GM23338 (cell line): Measurements from ENCODE around the gene NCBP3. TPM values are rescaled to one million over a fixed set of nuclear protein-coding genes. Genes with fewer than 3 reads are reported as not detected.

Source experiments
- ATAC-seq: fragments of 200-7000 bp; cut with Tn5 transposase; 3 replicates; pipeline ENCODE4 v1.9.1; 2020
- DNase-seq: peaks from one replicate; pipeline ENCODE4 v3.0.0-alpha.2; 2015; ENCODE audit warnings: low spot score
- H2AFZ ChIP-seq: fragments of 200-600 bp; sonication (generic); 2 replicates; pipeline ENCODE4 v1.8.0; 2016; ENCODE audit warnings: antibody characterized with exemption, mild to moderate bottlenecking, moderate library complexity
- H3F3A ChIP-seq: fragments of 200-600 bp; sonication (generic); replicated peaks from 2 replicates; pipeline ENCODE4 v1.8.0; 2017; ENCODE audit warnings: antibody characterized with exemption, mixed run types, low read depth
- H3K27ac ChIP-seq: fragments of 200-600 bp; sonication (generic); 2 replicates; pipeline ENCODE4 v1.6.1; 2016; ENCODE audit warnings: low read depth
- H3K27me3 ChIP-seq: fragments of 200-600 bp; sonication (generic); 2 replicates; pipeline ENCODE4 v1.8.0; 2016; ENCODE audit warnings: mild to moderate bottlenecking, mixed run types, moderate library complexity; ENCODE audit not compliant: insufficient read depth
- H3K36me3 ChIP-seq: fragments of 200-600 bp; sonication (generic); 2 replicates; pipeline ENCODE4 v1.8.0; 2016; ENCODE audit warnings: mild to moderate bottlenecking; ENCODE audit not compliant: insufficient read depth
- H3K4me1 ChIP-seq: fragments of 200-600 bp; sonication (generic); 2 replicates; pipeline ENCODE4 v1.8.0; 2016; ENCODE audit warnings: mild to moderate bottlenecking, moderate library complexity; ENCODE audit not compliant: insufficient read depth
- H3K4me2 ChIP-seq: fragments of 200-600 bp; sonication (generic); 2 replicates; pipeline ENCODE4 v1.7.1; 2017; ENCODE audit warnings: mixed run types
- H3K4me3 ChIP-seq: fragments of 200-600 bp; sonication (generic); 2 replicates; pipeline ENCODE4 v1.6.1; 2016; ENCODE audit warnings: mixed run types
- H3K79me2 ChIP-seq: fragments of 200-600 bp; sonication (generic); replicated peaks from 2 replicates; pipeline ENCODE4 v1.8.0; 2017; ENCODE audit warnings: mild to moderate bottlenecking; ENCODE audit not compliant: insufficient read depth
- H3K9me2 ChIP-seq: fragments of 200-600 bp; sonication (generic); 2 replicates; pipeline ENCODE4 v1.8.0; 2017; ENCODE audit not compliant: insufficient read depth
- H4K20me1 ChIP-seq: fragments of 200-600 bp; sonication (generic); replicated peaks from 2 replicates; pipeline ENCODE4 v1.8.0; 2017; ENCODE audit warnings: mild to moderate bottlenecking; ENCODE audit not compliant: insufficient read depth
- H3K27ac Mint-ChIP-seq: 2 replicates; pipeline ENCODE4 v1.8.0; 2020; ENCODE audit warnings: inconsistent platforms, mild to moderate bottlenecking, moderate library complexity, mixed read lengths
- H3K27me3 Mint-ChIP-seq: 3 replicates; pipeline ENCODE4 v1.8.0; 2022; ENCODE audit warnings: low read depth, mild to moderate bottlenecking, moderate library complexity, mixed read lengths, inconsistent platforms; ENCODE audit not compliant: insufficient read depth, poor library complexity
- H3K36me3 Mint-ChIP-seq: 3 replicates; pipeline ENCODE4 v1.8.0; 2021; ENCODE audit warnings: low read depth, mild to moderate bottlenecking, inconsistent platforms, moderate library complexity, mixed read lengths
- H3K4me1 Mint-ChIP-seq: 3 replicates; pipeline ENCODE4 v1.8.0; 2020; ENCODE audit warnings: mild to moderate bottlenecking, inconsistent platforms, mixed read lengths
- H3K4me3 Mint-ChIP-seq: 3 replicates; pipeline ENCODE4 v1.8.0; 2021; ENCODE audit warnings: moderate library complexity, mild to moderate bottlenecking, inconsistent platforms, mixed read lengths
- H3K9me3 Mint-ChIP-seq: 3 replicates; pipeline ENCODE4 v1.8.0; 2020; ENCODE audit warnings: moderate library complexity, mild to moderate bottlenecking, inconsistent platforms, mixed read lengths
- CREB1 ChIP-seq: fragments of 250-450 bp; sonication (Bioruptor Pico); IDR thresholded peaks from 2 replicates; pipeline ENCODE4 v1.5.0; 2020; ENCODE audit warnings: low read depth, mild to moderate bottlenecking, moderate library complexity
- EZH2 ChIP-seq: fragments of 200-600 bp; sonication (generic); IDR thresholded peaks from one replicate; pipeline ENCODE4 v1.8.0; 2017; ENCODE audit warnings: antibody characterized with exemption, mild to moderate bottlenecking, low read depth; ENCODE audit not compliant: unreplicated experiment
- EZH2phosphoT487 ChIP-seq: fragments of 200-600 bp; sonication (generic); IDR thresholded peaks from one replicate; pipeline ENCODE4 v1.8.1; 2018; ENCODE audit warnings: antibody characterized with exemption; ENCODE audit not compliant: unreplicated experiment
- JUNB ChIP-seq: IDR thresholded peaks from one replicate; pipeline ENCODE4 v1.6.1; 2016; ENCODE audit warnings: antibody characterized with exemption; ENCODE audit not compliant: unreplicated experiment
- NANOG ChIP-seq: IDR thresholded peaks from 2 replicates; pipeline ENCODE4 v1.6.1; 2016; ENCODE audit warnings: antibody characterized with exemption, borderline replicate concordance
- POLR2AphosphoS5 ChIP-seq: IDR thresholded peaks from 2 replicates; pipeline ENCODE4 v1.6.1; 2016; ENCODE audit warnings: antibody characterized with exemption, low read depth
- STAT1 ChIP-seq: IDR thresholded peaks from one replicate; pipeline ENCODE4 v1.6.1; 2016; ENCODE audit warnings: antibody characterized with exemption; ENCODE audit not compliant: unreplicated experiment
- polyA plus RNA-seq: library from polyadenylated mRNA; unstranded; fragments of >200 nt; fragmentation: Nextera tagmentation; extraction: Ambion mirVana; gene quantifications from 2 replicates; pipeline ENCODE4 v1.2.1, GENCODE V29; 2016
- total RNA-seq: library from RNA; depleted of rRNA; stranded (reverse); fragments of >200 nt; shearing (Covaris generic); gene quantifications from 2 replicates; pipeline ENCODE4 v1.2.3, GENCODE V29; 2014
- TF ChIP-seq, protein P1 (sequence below): IDR thresholded peaks from one replicate; pipeline ENCODE4 v1.6.1; 2018; ENCODE audit warnings: antibody characterized with exemption; ENCODE audit not compliant: unreplicated experiment
- TF ChIP-seq, protein P2 (sequence below): IDR thresholded peaks from 2 replicates; pipeline ENCODE4 v1.6.1; 2016; ENCODE audit warnings: antibody characterized with exemption

The NCBP3 gene
- total and polyA plus RNA-seq, 2 experiments from 2014 or later = 35.5 to 42.8 TPM

DNA sequence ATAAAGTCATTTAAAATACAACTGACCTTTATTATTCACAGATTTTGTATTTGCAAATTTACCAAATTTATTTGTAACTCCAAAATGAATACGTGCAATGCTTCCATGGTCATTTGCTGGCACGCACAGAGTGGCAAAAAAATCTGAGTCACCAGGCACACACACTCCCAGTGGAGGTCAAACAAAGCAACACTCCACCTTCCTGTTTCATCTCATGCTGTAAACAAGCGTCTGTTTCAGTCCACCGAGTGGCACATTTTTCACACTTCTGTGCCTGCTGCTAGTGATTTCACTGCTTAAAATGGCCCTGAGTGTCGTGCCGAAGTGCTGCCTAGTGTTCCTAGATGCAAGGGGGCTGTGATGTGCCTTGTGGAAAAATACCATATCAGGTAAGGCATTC lies 27.3 kb downstream of the NCBP3 start (continued):
- TF ChIP-seq, protein P1, sequence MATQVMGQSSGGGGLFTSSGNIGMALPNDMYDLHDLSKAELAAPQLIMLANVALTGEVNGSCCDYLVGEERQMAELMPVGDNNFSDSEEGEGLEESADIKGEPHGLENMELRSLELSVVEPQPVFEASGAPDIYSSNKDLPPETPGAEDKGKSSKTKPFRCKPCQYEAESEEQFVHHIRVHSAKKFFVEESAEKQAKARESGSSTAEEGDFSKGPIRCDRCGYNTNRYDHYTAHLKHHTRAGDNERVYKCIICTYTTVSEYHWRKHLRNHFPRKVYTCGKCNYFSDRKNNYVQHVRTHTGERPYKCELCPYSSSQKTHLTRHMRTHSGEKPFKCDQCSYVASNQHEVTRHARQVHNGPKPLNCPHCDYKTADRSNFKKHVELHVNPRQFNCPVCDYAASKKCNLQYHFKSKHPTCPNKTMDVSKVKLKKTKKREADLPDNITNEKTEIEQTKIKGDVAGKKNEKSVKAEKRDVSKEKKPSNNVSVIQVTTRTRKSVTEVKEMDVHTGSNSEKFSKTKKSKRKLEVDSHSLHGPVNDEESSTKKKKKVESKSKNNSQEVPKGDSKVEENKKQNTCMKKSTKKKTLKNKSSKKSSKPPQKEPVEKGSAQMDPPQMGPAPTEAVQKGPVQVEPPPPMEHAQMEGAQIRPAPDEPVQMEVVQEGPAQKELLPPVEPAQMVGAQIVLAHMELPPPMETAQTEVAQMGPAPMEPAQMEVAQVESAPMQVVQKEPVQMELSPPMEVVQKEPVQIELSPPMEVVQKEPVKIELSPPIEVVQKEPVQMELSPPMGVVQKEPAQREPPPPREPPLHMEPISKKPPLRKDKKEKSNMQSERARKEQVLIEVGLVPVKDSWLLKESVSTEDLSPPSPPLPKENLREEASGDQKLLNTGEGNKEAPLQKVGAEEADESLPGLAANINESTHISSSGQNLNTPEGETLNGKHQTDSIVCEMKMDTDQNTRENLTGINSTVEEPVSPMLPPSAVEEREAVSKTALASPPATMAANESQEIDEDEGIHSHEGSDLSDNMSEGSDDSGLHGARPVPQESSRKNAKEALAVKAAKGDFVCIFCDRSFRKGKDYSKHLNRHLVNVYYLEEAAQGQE = no peak
- no peak for TF ChIP-seq STAT1
- TF ChIP-seq, protein P2, sequence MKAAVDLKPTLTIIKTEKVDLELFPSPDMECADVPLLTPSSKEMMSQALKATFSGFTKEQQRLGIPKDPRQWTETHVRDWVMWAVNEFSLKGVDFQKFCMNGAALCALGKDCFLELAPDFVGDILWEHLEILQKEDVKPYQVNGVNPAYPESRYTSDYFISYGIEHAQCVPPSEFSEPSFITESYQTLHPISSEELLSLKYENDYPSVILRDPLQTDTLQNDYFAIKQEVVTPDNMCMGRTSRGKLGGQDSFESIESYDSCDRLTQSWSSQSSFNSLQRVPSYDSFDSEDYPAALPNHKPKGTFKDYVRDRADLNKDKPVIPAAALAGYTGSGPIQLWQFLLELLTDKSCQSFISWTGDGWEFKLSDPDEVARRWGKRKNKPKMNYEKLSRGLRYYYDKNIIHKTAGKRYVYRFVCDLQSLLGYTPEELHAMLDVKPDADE = no peak
- TF ChIP-seq EZH2phosphoT487 = no peak
- TF ChIP-seq EZH2 = no peak
- TF ChIP-seq POLR2AphosphoS5 = no peak
- no peak for TF ChIP-seq CREB1 (CRISPR knock-in tag)
- TF ChIP-seq NANOG = no peak

DNA sequence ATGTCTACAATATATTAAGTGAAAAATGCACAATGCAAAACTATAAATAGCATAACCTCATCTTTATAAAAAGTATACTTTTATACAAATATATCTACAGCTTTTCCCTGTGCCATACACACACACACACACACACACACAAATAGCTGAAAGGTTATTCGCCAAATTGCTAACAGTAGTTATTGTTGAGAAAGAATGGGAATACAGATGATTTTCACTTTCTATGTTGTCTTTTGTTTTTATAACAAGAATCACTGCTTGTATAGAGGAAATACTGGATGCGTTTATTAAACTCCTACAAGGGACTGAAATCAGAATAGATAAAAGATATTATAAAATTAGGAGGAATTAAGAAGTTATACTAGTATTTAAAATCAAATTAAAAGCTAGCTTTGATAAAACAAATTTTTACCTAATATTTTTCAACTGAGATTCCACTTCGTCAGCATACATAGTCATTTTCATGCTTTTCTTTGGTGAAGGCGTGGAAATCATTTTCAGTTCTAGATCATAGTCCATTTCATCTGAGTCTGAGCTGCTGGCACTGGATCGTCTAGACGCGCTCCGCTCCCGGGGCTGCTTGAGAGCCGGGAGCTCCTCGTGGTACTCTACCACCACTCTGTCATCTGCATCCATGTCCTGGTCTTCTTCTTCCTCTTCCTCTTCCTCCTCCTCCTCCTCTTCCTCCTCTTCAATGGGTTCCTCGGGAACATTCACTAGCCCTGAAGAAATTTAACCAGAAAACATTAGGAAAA lies 28.0 kb downstream of the NCBP3 start:
- H3K9me3 Mint-ChIP-seq = no peaks in the 10 kb centered on the region
- Histone ChIP-seq H3K4me2 (no peak overlapping the region), H3K27me3 (no peaks in the 10 kb centered on the region), H3K4me3 (no peak overlapping the region), H3K27ac (no peak overlapping the region), H3K4me1 (no peaks in the 10 kb centered on the region), H2AFZ (no peak overlapping the region), H3K36me3 (peaks cover 76% of the 10 kb centered on the region), H3K9me2 (no peaks in the 10 kb centered on the region), H3K79me2 (no peaks in the 10 kb centered on the region; the same call in 1 of the 2 replicates), H4K20me1 (peaks cover 11% of the 10 kb centered on the region), H3F3A (no peaks in the 10 kb centered on the region)
- peaks cover 4% of the 10 kb centered on the region for H3K27me3 Mint-ChIP-seq
- DNase-seq (no peak), ATAC-seq (no peak)
- H3K4me1 Mint-ChIP-seq = no peaks in the 10 kb centered on the region
- H3K4me3 Mint-ChIP-seq = no peak overlapping the region
- peaks cover 72% of the 10 kb centered on the region for H3K36me3 Mint-ChIP-seq
- H3K27ac Mint-ChIP-seq = no peak overlapping the region
- no peak for TF ChIP-seq JUNB
- TF ChIP-seq, protein P1 = no peak
- TF ChIP-seq, protein P2 = no peak
- TF ChIP-seq EZH2 = no peak
- no peak for TF ChIP-seq STAT1
